ENCODE data around the gene RASD1. TPM values are rescaled to one million over a fixed set of nuclear protein-coding genes. Genes with fewer than 3 reads are reported as not detected.

The RASD1 gene
- total RNA-seq, 1 experiment from 2014 or later = 11.0 TPM

- Mint-ChIP-seq H3K4me3 (ENCODE audit: unreplicated experiment) (peak overlapping the region; percentile 92), H3K9me3 (ENCODE audit: unreplicated experiment) (no peaks in the 10 kb centered on the region), H3K36me3 (ENCODE audit: insufficient read depth, unreplicated experiment) (peaks cover 49% of the 10 kb centered on the region), H3K4me1 (ENCODE audit: low read depth, unreplicated experiment) (peaks cover 12% of the 10 kb centered on the region), H3K27ac (ENCODE audit: unreplicated experiment) (no peak overlapping the region), H3K27me3 (ENCODE audit: insufficient read depth, unreplicated experiment) (no peaks in the 10 kb centered on the region)
- CTCF ChIA-PET = interaction anchor here (0.5 kb wide), 1 partner anchor 147 kb away, joined by 5 read pairs; no protein-coding TSS in a partner anchor
- Histone ChIP-seq H3K4me1 (peaks cover 4% of the 10 kb centered on the region; the same call in 1 of the 2 replicates), H3K9me3 (no peaks in the 10 kb centered on the region), H3K27me3 (replicated peaks; ENCODE audit: control insufficient read depth, insufficient read depth, low read length) (no peaks in the 10 kb centered on the region), H3K4me3 (ENCODE audit: low read depth, low read length) (no peak overlapping the region), H3K36me3 (ENCODE audit: control insufficient read depth, insufficient read depth, low read length) (peaks cover 2% of the 10 kb centered on the region; the same call in 1 of the 2 replicates)
- no TSS peak for BruUV-seq (replicated peaks)
- TF ChIP-seq CTCF (IDR thresholded peaks at IDR 0.05; ENCODE audit: insufficient read depth in 1 of 2, low read depth in 1 of 2, low read length in 1 of 2, severe bottlenecking in 1 of 2, unreplicated experiment in 1 of 2) = no peak
- DNase-seq = no peak
- POLR2A ChIA-PET = no interaction called here
- intact Hi-C loops (cut with micrococcal nuclease; ENCODE audit: unreplicated experiment) = no loop called here
These were observed 2.2 kb downstream of the RASD1 start for GRCh38 chr17:17493986-17494466.

GRCh38 chr17:17493249-17493985, 2.8 kb downstream of the RASD1 start:
- Histone ChIP-seq H3K4me1 (peaks cover 4% of the 10 kb centered on the region; the same call in 1 of the 2 replicates), H3K27me3 (replicated peaks; ENCODE audit: control insufficient read depth, insufficient read depth, low read length) (no peaks in the 10 kb centered on the region), H3K4me3 (ENCODE audit: low read depth, low read length) (no peak overlapping the region), H3K9me3 (no peaks in the 10 kb centered on the region), H3K36me3 (ENCODE audit: control insufficient read depth, insufficient read depth, low read length) (peaks cover 2% of the 10 kb centered on the region; the same call in 1 of the 2 replicates)
- H3K4me1 Mint-ChIP-seq (ENCODE audit: low read depth, unreplicated experiment) = peaks cover 12% of the 10 kb centered on the region
- H3K27ac Mint-ChIP-seq (ENCODE audit: unreplicated experiment) = no peak overlapping the region
- no peaks in the 10 kb centered on the region for H3K9me3 Mint-ChIP-seq (ENCODE audit: unreplicated experiment)
- BruUV-seq (replicated peaks) = no TSS peak
- no peaks in the 10 kb centered on the region for H3K27me3 Mint-ChIP-seq (ENCODE audit: insufficient read depth, unreplicated experiment)
- DNase-seq = no peak
- CTCF ChIA-PET = no interaction called here
- POLR2A ChIA-PET = no interaction called here
- H3K4me3 Mint-ChIP-seq (ENCODE audit: unreplicated experiment) = peak overlapping the region; percentile 92
- intact Hi-C loops (cut with micrococcal nuclease; ENCODE audit: unreplicated experiment) = no loop called here
- no peak for TF ChIP-seq CTCF (IDR thresholded peaks at IDR 0.05; ENCODE audit: insufficient read depth in 1 of 2, low read depth in 1 of 2, low read length in 1 of 2, severe bottlenecking in 1 of 2, unreplicated experiment in 1 of 2)
- H3K36me3 Mint-ChIP-seq (ENCODE audit: insufficient read depth, unreplicated experiment) = peaks cover 54% of the 10 kb centered on the region

GRCh38 chr17:17492571-17492970, 3.6 kb downstream of the RASD1 start:
- peaks cover 61% of the 10 kb centered on the region for H3K36me3 Mint-ChIP-seq (ENCODE audit: insufficient read depth, unreplicated experiment)
- TF ChIP-seq CTCF (IDR thresholded peaks at IDR 0.05; ENCODE audit: insufficient read depth in 1 of 2, low read depth in 1 of 2, low read length in 1 of 2, severe bottlenecking in 1 of 2, unreplicated experiment in 1 of 2) = no peak
- peaks cover 12% of the 10 kb centered on the region for H3K4me1 Mint-ChIP-seq (ENCODE audit: low read depth, unreplicated experiment)
- no TSS peak for BruUV-seq (replicated peaks)
- Histone ChIP-seq H3K27me3 (replicated peaks; ENCODE audit: control insufficient read depth, insufficient read depth, low read length) (no peaks in the 10 kb centered on the region), H3K4me3 (ENCODE audit: low read depth, low read length) (no peak overlapping the region), H3K36me3 (ENCODE audit: control insufficient read depth, insufficient read depth, low read length) (peaks cover 2% of the 10 kb centered on the region), H3K9me3 (no peaks in the 10 kb centered on the region), H3K4me1 (peaks cover 4% of the 10 kb centered on the region; the same call in 1 of the 2 replicates)
- ChIA-PET POLR2A (no interaction called here), CTCF (no interaction called here)
- DNase-seq = no peak
- no peak overlapping the region for H3K27ac Mint-ChIP-seq (ENCODE audit: unreplicated experiment)
- H3K4me3 Mint-ChIP-seq (ENCODE audit: unreplicated experiment) = no peak overlapping the region
- no peaks in the 10 kb centered on the region for H3K9me3 Mint-ChIP-seq (ENCODE audit: unreplicated experiment)
- intact Hi-C loops (cut with micrococcal nuclease; ENCODE audit: unreplicated experiment) = no loop called here
- H3K27me3 Mint-ChIP-seq (ENCODE audit: insufficient read depth, unreplicated experiment) = no peaks in the 10 kb centered on the region
